GM19238 (cell line): ENCODE results near the gene ARF1.

Experiments
- DNase-seq: peaks from one replicate; pipeline ENCODE4 v3.0.0; 2011; ENCODE audit warnings: low spot score; ENCODE audit not compliant: insufficient read length

The ARF1 gene

GRCh38 chr1:228120857-228121489 is 38.5 kb downstream of the ARF1 start:
- DNase-seq = no peak

GRCh38 chr1:228122921-228123441 is 40.5 kb downstream of the ARF1 start:
- no peak for DNase-seq

- no peak for DNase-seq
These were observed 41.0 kb downstream of the ARF1 start for GRCh38 chr1:228123505-228123904.

- DNase-seq = no peak
These were observed 42.7 kb downstream of the ARF1 start for GRCh38 chr1:228125185-228125584.

- no peak for DNase-seq
These were observed 49.3 kb downstream of the ARF1 start for GRCh38 chr1:228131766-228132165.

- DNase-seq = no peak
These were observed 52.1 kb downstream of the ARF1 start for GRCh38 chr1:228134591-228134990.

GRCh38 chr1:228136901-228137300 is 54.4 kb downstream of the ARF1 start:
- DNase-seq = no peak

GRCh38 chr1:228139406-228139930 is 57.0 kb downstream of the ARF1 start:
- no peak for DNase-seq

GRCh38 chr1:228139931-228140723 is 57.6 kb downstream of the ARF1 start, which contains the start of gene GUK1:
TSS of gene GUK1 (plus strand) at chr1:228140279. CDS start at chr1:228140303, 24 bp downstream.
- DNase-seq = peak; percentile 95

GRCh38 chr1:228140724-228141225 is 58.3 kb downstream of the ARF1 start:
- DNase-seq = no peak

- peak; percentile 61 for DNase-seq
These were observed 58.9 kb downstream of the ARF1 start for GRCh38 chr1:228141226-228142044.

GRCh38 chr1:228142155-228142691 is 59.7 kb downstream of the ARF1 start:
- DNase-seq = no peak

GRCh38 chr1:228142701-228143136 is 60.2 kb downstream of the ARF1 start:
- DNase-seq = no peak

- no peak for DNase-seq
These were observed 61.1 kb downstream of the ARF1 start for GRCh38 chr1:228143480-228144192.

- no peak for DNase-seq
These were observed 61.9 kb downstream of the ARF1 start for GRCh38 chr1:228144193-228144992.

- no peak for DNase-seq
These were observed 62.5 kb downstream of the ARF1 start for GRCh38 chr1:228144993-228145343.

- no peak for DNase-seq
These were observed 63.2 kb downstream of the ARF1 start for GRCh38 chr1:228145463-228146416.

- no peak for DNase-seq
These were observed 64.1 kb downstream of the ARF1 start for GRCh38 chr1:228146417-228147150.
